Lower leg skin (tissue), 3 donors: ENCODE measurements around the gene TUBA1C.
"Not testable (repeated sequence)": the region's sequence is repeated elsewhere in the genome, so short reads cannot be mapped to it uniquely, and the experiment has no call there.

Source experiments
- POLR2A ChIP-seq, 2 donors: fragments of 450-650 bp; IDR thresholded peaks; one replicate each; pipeline ENCODE4 v1.6.1; 2016 to 2017; ENCODE audit warnings: antibody characterized with exemption in 2 of 2, mild to moderate bottlenecking in 1 of 2, moderate library complexity in 1 of 2
- TF ChIP-seq, protein P1 (sequence below), 3 donors: fragments of 450-650 bp; IDR thresholded peaks; one replicate each; pipeline ENCODE4 v1.5.1; 2016; ENCODE audit warnings: antibody characterized with exemption in 3 of 3, mild to moderate bottlenecking in 3 of 3, moderate library complexity in 2 of 3

DNA sequence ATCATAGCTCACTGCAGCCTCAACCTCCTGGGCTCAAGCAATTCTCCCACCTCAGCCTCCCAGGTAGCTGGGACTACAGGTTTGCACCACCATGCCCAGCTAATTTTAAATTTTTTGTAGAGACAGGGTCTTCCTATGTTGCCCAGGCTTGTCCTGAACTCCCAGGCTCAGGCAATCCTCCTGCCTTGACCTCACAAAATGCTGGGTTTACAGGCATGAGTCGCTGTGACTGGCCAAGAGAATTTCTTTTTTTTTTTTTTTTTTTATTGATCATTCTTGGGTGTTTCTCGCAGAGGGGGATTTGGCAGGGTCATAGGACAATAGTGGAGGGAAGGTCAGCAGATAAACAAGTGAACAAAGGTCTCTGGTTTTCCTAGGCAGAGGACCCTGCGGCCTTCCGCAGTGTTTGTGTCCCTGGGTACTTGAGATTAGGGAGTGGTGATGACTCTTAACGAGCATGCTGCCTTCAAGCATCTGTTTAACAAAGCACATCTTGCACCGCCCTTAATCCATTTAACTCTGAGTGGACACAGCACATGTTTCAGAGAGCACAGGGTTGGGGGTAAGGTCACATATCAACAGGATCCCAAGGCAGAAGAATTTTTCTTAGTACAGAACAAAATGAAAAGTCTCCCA, 18.0 kb downstream of the TUBA1C start:
- TF ChIP-seq, protein P1, sequence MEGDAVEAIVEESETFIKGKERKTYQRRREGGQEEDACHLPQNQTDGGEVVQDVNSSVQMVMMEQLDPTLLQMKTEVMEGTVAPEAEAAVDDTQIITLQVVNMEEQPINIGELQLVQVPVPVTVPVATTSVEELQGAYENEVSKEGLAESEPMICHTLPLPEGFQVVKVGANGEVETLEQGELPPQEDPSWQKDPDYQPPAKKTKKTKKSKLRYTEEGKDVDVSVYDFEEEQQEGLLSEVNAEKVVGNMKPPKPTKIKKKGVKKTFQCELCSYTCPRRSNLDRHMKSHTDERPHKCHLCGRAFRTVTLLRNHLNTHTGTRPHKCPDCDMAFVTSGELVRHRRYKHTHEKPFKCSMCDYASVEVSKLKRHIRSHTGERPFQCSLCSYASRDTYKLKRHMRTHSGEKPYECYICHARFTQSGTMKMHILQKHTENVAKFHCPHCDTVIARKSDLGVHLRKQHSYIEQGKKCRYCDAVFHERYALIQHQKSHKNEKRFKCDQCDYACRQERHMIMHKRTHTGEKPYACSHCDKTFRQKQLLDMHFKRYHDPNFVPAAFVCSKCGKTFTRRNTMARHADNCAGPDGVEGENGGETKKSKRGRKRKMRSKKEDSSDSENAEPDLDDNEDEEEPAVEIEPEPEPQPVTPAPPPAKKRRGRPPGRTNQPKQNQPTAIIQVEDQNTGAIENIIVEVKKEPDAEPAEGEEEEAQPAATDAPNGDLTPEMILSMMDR (IDR thresholded peaks at IDR 0.05), result not testable (repeated sequence)
- not testable (repeated sequence) for TF ChIP-seq POLR2A (IDR thresholded peaks at IDR 0.05)
